GM20000 (cell line): ENCODE data around the gene SETD1A.

Source experiments
- DNase-seq: peaks from one replicate; pipeline ENCODE4 v3.0.0; 2012; ENCODE audit warnings: low spot score
- TF ChIP-seq, protein P1 (sequence below): IDR thresholded peaks from 2 replicates; pipeline ENCODE4 v1.5.1; 2012; ENCODE audit warnings: mild to moderate bottlenecking, control low read depth; ENCODE audit errors: extremely low read depth, missing control alignments

The SETD1A gene

DNA sequence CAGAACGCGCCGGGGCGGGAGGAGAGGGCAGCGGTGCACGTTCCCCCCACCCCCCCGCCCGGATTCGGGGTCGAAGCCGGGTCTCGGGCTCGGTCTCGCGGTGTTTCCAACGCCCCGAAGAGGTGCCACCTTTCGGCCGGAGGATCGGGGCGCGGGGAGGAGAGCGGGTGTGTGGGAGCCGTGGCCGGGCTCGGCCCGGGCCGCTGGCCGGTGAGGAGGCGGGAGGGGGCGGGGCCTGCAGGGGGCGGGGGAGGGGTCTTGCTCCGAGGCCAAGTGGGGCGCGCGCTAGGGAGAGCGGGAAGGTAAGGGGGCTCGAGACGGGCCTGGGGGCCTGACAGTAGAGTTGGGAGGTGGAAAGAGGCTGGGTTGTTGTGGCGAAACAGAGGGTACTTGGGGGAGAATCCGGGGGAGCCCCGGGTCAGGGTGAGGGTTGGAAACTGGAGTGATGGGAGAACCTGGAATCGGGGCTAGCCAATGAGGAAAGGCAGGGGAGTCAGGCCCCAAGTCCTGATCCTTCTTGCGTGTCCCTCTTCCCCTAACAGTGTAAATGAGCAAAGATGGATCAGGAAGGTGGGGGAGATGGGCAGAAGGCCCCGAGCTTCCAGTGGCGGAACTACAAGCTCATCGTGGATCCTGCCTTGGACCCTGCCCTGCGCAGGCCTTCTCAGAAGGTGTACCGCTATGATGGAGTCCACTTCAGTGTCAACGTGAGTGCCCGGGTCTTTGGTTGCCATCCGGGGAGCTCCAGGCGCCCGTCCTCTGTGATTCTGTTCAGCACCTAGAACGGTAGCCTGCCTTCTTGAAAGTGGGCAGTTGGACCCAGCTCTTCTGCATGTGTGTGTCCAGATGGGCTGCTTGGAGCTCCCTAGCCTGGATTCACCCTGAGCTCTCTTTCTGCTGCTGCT lies 873 bp downstream of the SETD1A start:
- peak; percentile 89 for DNase-seq
- TF ChIP-seq, protein P1, sequence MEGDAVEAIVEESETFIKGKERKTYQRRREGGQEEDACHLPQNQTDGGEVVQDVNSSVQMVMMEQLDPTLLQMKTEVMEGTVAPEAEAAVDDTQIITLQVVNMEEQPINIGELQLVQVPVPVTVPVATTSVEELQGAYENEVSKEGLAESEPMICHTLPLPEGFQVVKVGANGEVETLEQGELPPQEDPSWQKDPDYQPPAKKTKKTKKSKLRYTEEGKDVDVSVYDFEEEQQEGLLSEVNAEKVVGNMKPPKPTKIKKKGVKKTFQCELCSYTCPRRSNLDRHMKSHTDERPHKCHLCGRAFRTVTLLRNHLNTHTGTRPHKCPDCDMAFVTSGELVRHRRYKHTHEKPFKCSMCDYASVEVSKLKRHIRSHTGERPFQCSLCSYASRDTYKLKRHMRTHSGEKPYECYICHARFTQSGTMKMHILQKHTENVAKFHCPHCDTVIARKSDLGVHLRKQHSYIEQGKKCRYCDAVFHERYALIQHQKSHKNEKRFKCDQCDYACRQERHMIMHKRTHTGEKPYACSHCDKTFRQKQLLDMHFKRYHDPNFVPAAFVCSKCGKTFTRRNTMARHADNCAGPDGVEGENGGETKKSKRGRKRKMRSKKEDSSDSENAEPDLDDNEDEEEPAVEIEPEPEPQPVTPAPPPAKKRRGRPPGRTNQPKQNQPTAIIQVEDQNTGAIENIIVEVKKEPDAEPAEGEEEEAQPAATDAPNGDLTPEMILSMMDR = no peak

DNA sequence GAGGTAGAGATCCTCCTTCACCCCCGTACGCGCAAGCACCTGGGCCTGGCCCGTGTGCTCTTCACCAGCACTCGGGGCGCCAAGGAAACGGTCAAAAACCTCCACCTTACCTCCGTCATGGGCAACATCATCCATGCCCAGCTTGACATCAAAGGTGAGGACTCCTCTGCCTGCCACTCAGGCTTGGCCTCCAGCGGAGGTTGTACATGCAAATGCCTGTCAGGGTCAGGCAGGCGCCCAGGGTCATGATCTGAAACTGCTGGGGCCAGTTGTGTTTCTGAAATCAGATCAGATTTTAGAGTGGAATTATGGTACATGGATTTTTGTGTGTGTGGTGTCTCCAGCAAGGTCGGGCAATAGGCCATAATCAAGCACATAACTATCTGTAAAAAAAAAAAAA lies 3.8 kb downstream of the SETD1A start:
- DNase-seq = no peak
- TF ChIP-seq, protein P1 = no peak

DNA sequence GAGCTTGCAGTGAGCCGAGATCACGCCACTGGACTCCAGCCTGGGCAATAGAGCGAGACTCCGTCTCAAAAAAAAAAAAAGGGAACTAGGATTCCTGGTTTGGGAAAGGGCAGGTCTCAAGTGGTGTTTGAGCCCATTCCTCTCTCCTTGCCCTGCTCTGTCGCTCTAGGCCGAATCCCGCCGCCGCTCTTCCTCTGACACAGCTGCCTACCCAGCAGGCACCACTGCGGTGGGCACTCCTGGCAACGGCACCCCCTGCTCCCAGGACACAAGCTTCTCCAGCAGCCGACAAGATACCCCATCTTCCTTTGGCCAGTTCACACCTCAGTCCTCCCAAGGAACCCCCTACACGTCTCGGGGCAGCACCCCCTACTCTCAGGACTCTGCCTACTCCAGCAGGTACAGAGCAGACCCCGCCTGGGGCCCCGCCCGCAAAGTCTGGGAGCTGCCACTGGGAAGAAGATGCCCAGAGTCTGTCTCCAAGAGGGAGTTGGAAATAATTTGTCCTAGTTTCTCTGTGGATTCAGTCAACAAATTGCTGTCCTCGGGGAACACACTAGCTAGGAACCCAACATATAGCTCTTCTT lies 6.5 kb downstream of the SETD1A start:
- TF ChIP-seq, protein P1 = no peak
- no peak for DNase-seq

DNA sequence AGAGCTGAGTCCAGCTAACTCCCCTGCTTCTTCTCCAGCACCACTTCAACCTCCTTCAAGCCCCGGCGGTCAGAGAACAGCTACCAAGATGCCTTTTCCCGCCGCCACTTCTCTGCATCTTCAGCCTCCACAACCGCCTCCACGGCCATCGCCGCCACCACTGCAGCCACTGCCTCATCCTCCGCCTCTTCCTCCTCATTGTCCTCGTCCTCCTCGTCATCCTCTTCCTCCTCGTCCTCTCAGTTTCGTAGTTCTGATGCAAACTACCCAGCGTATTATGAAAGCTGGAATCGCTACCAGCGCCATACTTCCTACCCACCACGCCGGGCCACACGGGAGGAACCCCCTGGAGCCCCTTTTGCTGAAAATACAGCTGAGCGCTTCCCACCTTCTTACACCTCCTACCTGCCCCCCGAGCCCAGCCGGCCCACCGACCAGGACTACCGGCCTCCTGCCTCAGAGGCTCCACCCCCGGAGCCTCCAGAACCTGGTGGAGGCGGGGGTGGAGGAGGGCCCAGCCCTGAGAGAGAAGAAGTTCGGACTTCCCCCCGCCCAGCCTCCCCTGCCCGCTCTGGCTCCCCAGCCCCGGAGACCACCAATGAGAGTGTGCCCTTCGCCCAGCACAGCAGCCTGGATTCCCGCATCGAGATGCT lies 7.1 kb downstream of the SETD1A start:
- no peak for DNase-seq
- TF ChIP-seq, protein P1 = no peak

DNA sequence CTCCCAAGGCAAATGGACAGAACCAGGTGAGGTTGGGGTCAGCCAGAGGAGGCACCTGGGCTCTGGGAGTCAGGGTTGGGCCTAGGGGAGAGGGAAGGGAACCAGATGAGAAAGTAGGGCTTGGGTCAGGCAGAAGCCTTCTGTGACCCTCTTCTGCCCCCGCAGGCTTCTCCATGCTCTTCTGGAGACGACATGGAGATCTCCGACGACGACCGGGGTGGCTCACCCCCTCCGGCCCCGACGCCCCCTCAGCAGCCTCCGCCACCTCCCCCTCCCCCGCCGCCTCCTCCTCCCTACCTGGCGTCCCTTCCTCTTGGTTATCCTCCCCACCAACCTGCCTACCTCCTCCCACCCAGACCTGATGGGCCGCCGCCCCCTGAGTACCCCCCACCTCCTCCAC lies 7.9 kb downstream of the SETD1A start:
- TF ChIP-seq, protein P1 = no peak
- DNase-seq = no peak

DNA sequence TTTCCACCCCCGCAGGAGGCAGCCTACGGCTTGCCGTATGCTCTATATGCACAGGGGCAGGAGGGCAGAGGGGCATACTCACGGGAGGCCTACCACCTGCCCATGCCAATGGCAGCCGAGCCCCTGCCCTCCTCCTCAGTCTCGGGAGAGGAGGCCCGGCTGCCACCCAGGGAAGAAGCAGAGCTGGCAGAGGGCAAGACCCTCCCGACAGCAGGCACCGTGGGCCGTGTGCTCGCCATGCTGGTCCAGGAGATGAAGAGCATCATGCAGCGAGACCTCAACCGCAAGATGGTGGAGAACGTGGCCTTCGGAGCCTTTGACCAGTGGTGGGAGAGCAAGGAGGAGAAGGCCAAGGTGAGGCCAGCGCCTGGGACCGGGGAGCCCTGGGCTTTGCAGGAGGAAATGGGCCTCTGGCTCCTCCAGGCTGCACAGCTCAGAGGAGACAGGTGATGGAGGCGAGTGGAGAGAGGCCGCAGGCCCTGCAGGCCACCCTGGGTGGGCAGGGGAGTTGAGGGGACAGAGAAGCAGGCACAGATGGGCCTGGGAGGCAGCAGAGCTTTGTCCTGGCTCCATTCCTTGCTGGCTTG lies 8.6 kb downstream of the SETD1A start:
- TF ChIP-seq, protein P1 = no peak
- no peak for DNase-seq
